ENCODE results near the gene SSNA1.

The SSNA1 gene

DNA sequence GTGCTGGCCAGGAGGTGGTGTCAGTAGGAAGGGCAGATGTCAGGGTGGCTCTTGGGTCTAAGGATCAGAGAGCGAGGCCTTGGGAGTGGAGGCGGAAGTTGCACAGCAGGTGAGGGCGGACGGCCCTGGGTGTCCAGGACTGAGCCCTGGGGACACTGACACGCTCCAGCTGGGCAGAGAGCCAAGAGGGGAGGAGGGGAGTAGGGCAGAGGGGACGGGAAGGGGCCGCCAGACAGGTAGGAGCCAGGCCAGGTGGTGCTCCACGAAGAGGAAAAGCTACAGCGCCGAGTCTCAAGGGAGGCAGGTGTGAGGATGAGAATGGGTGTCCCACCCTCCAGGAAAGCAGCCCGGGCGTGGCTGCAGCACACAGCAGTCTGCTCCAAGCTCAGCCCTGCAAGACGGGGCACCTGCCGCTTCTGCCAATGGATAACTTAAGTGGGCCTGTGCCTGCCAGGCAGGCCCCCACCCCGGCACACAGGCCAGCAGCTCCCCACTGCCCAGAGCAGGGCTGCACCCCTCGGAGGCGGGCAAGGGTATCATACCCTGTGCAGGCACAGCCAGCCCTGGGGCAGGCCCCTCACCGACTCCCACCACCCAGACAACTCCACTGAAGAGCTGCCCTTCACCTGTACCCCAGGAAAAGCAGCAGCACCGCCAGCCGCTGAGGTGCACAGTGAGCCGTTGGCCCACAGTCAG lies 7.2 kb downstream of the SSNA1 start:
- Histone ChIP-seq H3K9ac (ENCODE audit: low read length) (no peak overlapping the region), H3K79me2 (ENCODE audit: low read length) (peaks cover 3% of the 10 kb centered on the region; the same call in 1 of the 2 replicates), H3K27me3 (ENCODE audit: low read depth, low read length) (no peaks in the 10 kb centered on the region), H3K36me3 (replicated peaks; ENCODE audit: low read depth, low read length) (peaks cover 2% of the 10 kb centered on the region), H3K4me3 (ENCODE audit: low read length) (no peak overlapping the region), H3K27ac (ENCODE audit: low read length) (no peak overlapping the region), H3K9me3 (ENCODE audit: insufficient read depth, low read length) (no peaks in the 10 kb centered on the region), H3K4me2 (ENCODE audit: low read length) (no peak overlapping the region), H4K20me1 (ENCODE audit: insufficient read depth, low read length) (no peaks in the 10 kb centered on the region), H2AFZ (ENCODE audit: low read depth, low read length) (no peak overlapping the region), H3K4me1 (ENCODE audit: low read length) (peaks cover 5% of the 10 kb centered on the region)
- TF ChIP-seq EZH2phosphoT487 (IDR thresholded peaks at IDR 0.05; ENCODE audit: low read depth) = no peak
- TF ChIP-seq, protein P1, sequence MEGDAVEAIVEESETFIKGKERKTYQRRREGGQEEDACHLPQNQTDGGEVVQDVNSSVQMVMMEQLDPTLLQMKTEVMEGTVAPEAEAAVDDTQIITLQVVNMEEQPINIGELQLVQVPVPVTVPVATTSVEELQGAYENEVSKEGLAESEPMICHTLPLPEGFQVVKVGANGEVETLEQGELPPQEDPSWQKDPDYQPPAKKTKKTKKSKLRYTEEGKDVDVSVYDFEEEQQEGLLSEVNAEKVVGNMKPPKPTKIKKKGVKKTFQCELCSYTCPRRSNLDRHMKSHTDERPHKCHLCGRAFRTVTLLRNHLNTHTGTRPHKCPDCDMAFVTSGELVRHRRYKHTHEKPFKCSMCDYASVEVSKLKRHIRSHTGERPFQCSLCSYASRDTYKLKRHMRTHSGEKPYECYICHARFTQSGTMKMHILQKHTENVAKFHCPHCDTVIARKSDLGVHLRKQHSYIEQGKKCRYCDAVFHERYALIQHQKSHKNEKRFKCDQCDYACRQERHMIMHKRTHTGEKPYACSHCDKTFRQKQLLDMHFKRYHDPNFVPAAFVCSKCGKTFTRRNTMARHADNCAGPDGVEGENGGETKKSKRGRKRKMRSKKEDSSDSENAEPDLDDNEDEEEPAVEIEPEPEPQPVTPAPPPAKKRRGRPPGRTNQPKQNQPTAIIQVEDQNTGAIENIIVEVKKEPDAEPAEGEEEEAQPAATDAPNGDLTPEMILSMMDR (IDR thresholded peaks at IDR 0.05; ENCODE audit: low read depth, low read length) = no peak

DNA sequence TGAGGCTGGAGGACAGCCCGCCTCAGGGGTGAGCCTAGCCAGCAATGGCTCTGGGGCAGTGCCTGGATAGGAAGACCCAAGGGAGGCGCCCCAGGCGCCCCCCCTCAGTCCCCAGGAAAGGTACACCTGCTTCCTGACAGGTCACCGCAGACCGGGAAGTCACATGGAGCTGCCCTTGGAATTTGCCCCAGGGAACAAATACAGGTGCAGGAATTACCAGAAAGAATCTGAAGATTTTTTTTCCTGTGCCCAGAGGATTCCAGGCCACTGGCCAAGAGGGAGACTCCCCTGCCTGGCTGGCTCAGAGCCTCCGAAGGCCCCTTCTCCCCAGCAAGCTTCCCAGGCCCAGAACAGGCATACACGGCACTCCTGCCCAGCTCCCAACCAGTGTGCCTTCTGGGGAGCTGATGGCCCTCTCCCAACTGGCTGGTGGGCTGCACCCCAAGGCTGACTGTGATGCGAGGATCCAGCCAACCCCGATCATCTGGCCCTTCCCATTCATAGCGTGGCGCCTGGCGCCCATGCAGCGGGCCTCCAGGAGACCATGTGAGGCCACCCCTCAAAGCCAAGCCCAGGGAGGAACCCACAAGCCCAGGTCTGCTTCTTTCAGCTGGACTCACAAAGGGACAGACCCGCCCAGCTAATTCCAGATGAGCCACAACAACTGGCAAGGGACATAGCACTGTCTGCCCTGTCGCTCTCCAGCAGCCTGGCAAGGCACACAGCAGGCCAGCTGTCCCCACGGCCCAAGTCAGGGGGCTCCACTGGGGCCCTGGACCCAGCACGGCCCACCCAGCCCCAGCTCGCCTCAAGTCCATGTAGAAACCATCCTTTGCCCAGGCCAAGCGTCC lies 9.8 kb downstream of the SSNA1 start:
- no peak for TF ChIP-seq EZH2phosphoT487 (IDR thresholded peaks at IDR 0.05; ENCODE audit: low read depth)
- TF ChIP-seq, protein P1 (IDR thresholded peaks at IDR 0.05; ENCODE audit: low read depth, low read length) = no peak
- no peak overlapping the region for H2AFZ ChIP-seq (ENCODE audit: low read depth, low read length)
- H3K9ac ChIP-seq (ENCODE audit: low read length) = no peak overlapping the region
- H3K27ac ChIP-seq (ENCODE audit: low read length) = no peak overlapping the region
- H3K4me3 ChIP-seq (ENCODE audit: low read length) = no peak overlapping the region
- H3K36me3 ChIP-seq (replicated peaks; ENCODE audit: low read depth, low read length) = no peaks in the 10 kb centered on the region
- H3K9me3 ChIP-seq (ENCODE audit: insufficient read depth, low read length) = no peaks in the 10 kb centered on the region
- no peaks in the 10 kb centered on the region for H4K20me1 ChIP-seq (ENCODE audit: insufficient read depth, low read length)
- H3K27me3 ChIP-seq (ENCODE audit: low read depth, low read length) = no peaks in the 10 kb centered on the region
- no peak overlapping the region for H3K4me2 ChIP-seq (ENCODE audit: low read length)
- H3K79me2 ChIP-seq (ENCODE audit: low read length) = peaks cover 19% of the 10 kb centered on the region
- peaks cover 11% of the 10 kb centered on the region for H3K4me1 ChIP-seq (ENCODE audit: low read length)

DNA sequence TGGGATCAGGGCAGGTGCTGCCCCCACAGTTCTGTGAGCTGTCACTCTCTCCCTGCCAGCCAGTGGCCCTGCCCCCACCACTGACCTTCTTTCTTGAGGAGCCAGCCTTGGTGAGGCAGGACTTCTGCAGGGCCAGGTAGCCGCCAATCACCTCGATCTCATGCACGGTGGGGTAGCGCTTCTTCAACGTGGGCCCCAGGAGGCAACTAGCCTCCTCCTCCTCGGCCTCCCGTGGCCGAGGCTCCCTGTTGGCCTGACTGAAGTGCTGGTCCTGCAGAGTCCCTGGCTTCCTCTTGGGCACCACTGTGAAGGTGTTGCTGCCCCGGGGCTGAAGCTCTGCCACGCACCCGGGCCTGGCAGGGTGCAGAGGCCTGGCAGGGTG lies 10.4 kb downstream of the SSNA1 start:
- Histone ChIP-seq H4K20me1 (ENCODE audit: insufficient read depth, low read length) (no peaks in the 10 kb centered on the region), H3K36me3 (replicated peaks; ENCODE audit: low read depth, low read length) (no peaks in the 10 kb centered on the region), H3K9ac (ENCODE audit: low read length) (no peak overlapping the region), H3K27ac (ENCODE audit: low read length) (no peak overlapping the region), H3K79me2 (ENCODE audit: low read length) (peaks cover 25% of the 10 kb centered on the region), H2AFZ (ENCODE audit: low read depth, low read length) (no peak overlapping the region), H3K9me3 (ENCODE audit: insufficient read depth, low read length) (no peaks in the 10 kb centered on the region), H3K27me3 (ENCODE audit: low read depth, low read length) (no peaks in the 10 kb centered on the region), H3K4me1 (ENCODE audit: low read length) (peaks cover 17% of the 10 kb centered on the region), H3K4me3 (ENCODE audit: low read length) (no peak overlapping the region), H3K4me2 (ENCODE audit: low read length) (no peak overlapping the region)
- no peak for TF ChIP-seq EZH2phosphoT487 (IDR thresholded peaks at IDR 0.05; ENCODE audit: low read depth)
- TF ChIP-seq, protein P1 (IDR thresholded peaks at IDR 0.05; ENCODE audit: low read depth, low read length) = no peak

DNA sequence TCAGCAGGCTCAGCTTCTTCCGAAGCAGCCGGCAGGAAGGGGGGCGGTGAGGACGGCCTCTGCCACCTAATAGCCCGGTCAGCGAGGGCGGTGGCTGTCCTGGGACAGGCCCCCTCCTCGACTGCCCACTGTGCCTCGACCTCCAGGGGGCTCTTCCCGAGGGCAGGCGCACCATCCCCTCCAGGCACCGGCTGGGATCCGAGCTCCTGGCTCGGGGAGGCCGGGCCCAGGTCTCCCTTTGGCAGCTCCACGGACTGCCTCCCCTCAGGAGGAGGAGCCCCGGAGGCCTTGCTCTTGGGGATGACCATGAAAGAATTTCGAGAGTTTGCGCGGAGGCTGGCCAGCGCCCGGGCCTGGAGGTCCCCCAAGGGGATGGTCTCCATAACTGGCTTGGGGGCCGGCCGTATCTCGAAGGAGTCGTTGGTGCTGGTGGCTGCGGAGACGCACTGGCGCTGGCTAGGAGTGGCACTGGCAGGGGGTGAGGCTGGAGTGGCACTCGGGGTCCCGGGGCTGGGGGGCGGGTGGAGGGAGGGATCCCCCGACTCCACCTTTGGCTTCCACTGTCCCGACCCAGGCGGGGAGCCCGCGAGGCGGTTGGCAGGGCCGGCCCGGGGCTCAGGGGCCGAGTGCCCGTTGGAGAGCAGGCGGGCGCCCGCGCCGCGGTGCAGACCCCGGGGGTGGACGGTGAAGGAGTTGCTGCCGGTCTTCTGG lies 11.1 kb downstream of the SSNA1 start:
- no peaks in the 10 kb centered on the region; the same call in 1 of the 2 replicates for H4K20me1 ChIP-seq (ENCODE audit: insufficient read depth, low read length)
- H3K27me3 ChIP-seq (ENCODE audit: low read depth, low read length) = no peaks in the 10 kb centered on the region
- no peak for TF ChIP-seq EZH2phosphoT487 (IDR thresholded peaks at IDR 0.05; ENCODE audit: low read depth)
- TF ChIP-seq, protein P1 (IDR thresholded peaks at IDR 0.05; ENCODE audit: low read depth, low read length) = no peak
- H3K27ac ChIP-seq (ENCODE audit: low read length) = no peak overlapping the region
- no peaks in the 10 kb centered on the region for H3K9me3 ChIP-seq (ENCODE audit: insufficient read depth, low read length)
- peaks cover 24% of the 10 kb centered on the region for H3K4me1 ChIP-seq (ENCODE audit: low read length)
- peak overlapping the region; percentile 76 for H3K4me3 ChIP-seq (ENCODE audit: low read length)
- peak overlapping the region; percentile 78 for H3K4me2 ChIP-seq (ENCODE audit: low read length)
- H3K36me3 ChIP-seq (replicated peaks; ENCODE audit: low read depth, low read length) = no peaks in the 10 kb centered on the region
- H2AFZ ChIP-seq (ENCODE audit: low read depth, low read length) = no peak overlapping the region
- H3K9ac ChIP-seq (ENCODE audit: low read length) = peak overlapping the region; percentile 49
- H3K79me2 ChIP-seq (ENCODE audit: low read length) = peaks cover 32% of the 10 kb centered on the region
